ENCODE data around the gene MCF2L. TPM values are rescaled to one million over a fixed set of nuclear protein-coding genes. Genes with fewer than 3 reads are reported as not detected.

The MCF2L gene
- total RNA-seq, 1 donor from 2014 or later = 41.2 TPM

GRCh38 chr13:113140677-113141600 is 171.9 kb downstream of the MCF2L start:
- no peaks in the 10 kb centered on the region for H3K4me1 ChIP-seq
- no peaks in the 10 kb centered on the region for H3K9me3 ChIP-seq (replicated peaks)
- TF ChIP-seq, protein P1, sequence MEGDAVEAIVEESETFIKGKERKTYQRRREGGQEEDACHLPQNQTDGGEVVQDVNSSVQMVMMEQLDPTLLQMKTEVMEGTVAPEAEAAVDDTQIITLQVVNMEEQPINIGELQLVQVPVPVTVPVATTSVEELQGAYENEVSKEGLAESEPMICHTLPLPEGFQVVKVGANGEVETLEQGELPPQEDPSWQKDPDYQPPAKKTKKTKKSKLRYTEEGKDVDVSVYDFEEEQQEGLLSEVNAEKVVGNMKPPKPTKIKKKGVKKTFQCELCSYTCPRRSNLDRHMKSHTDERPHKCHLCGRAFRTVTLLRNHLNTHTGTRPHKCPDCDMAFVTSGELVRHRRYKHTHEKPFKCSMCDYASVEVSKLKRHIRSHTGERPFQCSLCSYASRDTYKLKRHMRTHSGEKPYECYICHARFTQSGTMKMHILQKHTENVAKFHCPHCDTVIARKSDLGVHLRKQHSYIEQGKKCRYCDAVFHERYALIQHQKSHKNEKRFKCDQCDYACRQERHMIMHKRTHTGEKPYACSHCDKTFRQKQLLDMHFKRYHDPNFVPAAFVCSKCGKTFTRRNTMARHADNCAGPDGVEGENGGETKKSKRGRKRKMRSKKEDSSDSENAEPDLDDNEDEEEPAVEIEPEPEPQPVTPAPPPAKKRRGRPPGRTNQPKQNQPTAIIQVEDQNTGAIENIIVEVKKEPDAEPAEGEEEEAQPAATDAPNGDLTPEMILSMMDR (IDR thresholded peaks at IDR 0.05; ENCODE audit: borderline replicate concordance) = no peak
- intact Hi-C loops (cut with micrococcal nuclease) = no loop called here
- DNase-seq = no peak
- no peak overlapping the region for H3K4me3 ChIP-seq
- H3K27ac ChIP-seq (replicated peaks) = no peak overlapping the region
- H3K36me3 ChIP-seq = no peaks in the 10 kb centered on the region
- no peaks in the 10 kb centered on the region for H3K27me3 ChIP-seq (ENCODE audit: low read depth)

GRCh38 chr13:113141601-113141970 is 172.6 kb downstream of the MCF2L start:
- intact Hi-C loops (cut with micrococcal nuclease) = no loop called here
- Histone ChIP-seq H3K27ac (replicated peaks) (no peak overlapping the region), H3K9me3 (replicated peaks) (no peaks in the 10 kb centered on the region), H3K36me3 (no peaks in the 10 kb centered on the region), H3K4me1 (no peaks in the 10 kb centered on the region), H3K27me3 (ENCODE audit: low read depth) (no peaks in the 10 kb centered on the region), H3K4me3 (no peak overlapping the region)
- DNase-seq = no peak
- TF ChIP-seq, protein P1 (IDR thresholded peaks at IDR 0.05; ENCODE audit: borderline replicate concordance) = no peak

GRCh38 chr13:113142876-113143275 is 173.9 kb downstream of the MCF2L start:
- DNase-seq = no peak
- intact Hi-C loops (cut with micrococcal nuclease) = no loop called here
- no peaks in the 10 kb centered on the region for H3K36me3 ChIP-seq

GRCh38 chr13:113143466-113144254 is 174.6 kb downstream of the MCF2L start:
- Histone ChIP-seq H3K9me3 (replicated peaks) (no peaks in the 10 kb centered on the region), H3K4me1 (no peaks in the 10 kb centered on the region), H3K4me3 (no peak overlapping the region), H3K36me3 (no peaks in the 10 kb centered on the region), H3K27me3 (ENCODE audit: low read depth) (no peaks in the 10 kb centered on the region), H3K27ac (replicated peaks) (no peak overlapping the region)
- TF ChIP-seq, protein P1 (IDR thresholded peaks at IDR 0.05; ENCODE audit: borderline replicate concordance) = no peak
- no peak for DNase-seq
- intact Hi-C loops (cut with micrococcal nuclease) = no loop called here

More at GRCh38 chr13:113142876-113143275, 173.9 kb downstream of the MCF2L start:
- no peaks in the 10 kb centered on the region for H3K4me1 ChIP-seq
- no peaks in the 10 kb centered on the region for H3K9me3 ChIP-seq (replicated peaks)
- TF ChIP-seq, protein P1 (IDR thresholded peaks at IDR 0.05; ENCODE audit: borderline replicate concordance) = no peak
- no peaks in the 10 kb centered on the region for H3K27me3 ChIP-seq (ENCODE audit: low read depth)
- no peak overlapping the region for H3K4me3 ChIP-seq
- no peak overlapping the region for H3K27ac ChIP-seq (replicated peaks)

GRCh38 chr13:113144255-113144629 is 175.2 kb downstream of the MCF2L start:
- Histone ChIP-seq H3K4me3 (no peak overlapping the region), H3K9me3 (replicated peaks) (no peaks in the 10 kb centered on the region), H3K36me3 (no peaks in the 10 kb centered on the region), H3K27ac (replicated peaks) (no peak overlapping the region), H3K27me3 (ENCODE audit: low read depth) (no peaks in the 10 kb centered on the region), H3K4me1 (no peaks in the 10 kb centered on the region)
- no peak for DNase-seq
- intact Hi-C loops (cut with micrococcal nuclease) = no loop called here
- TF ChIP-seq, protein P1 (IDR thresholded peaks at IDR 0.05; ENCODE audit: borderline replicate concordance) = no peak
